DOHH2 (cell line): ENCODE results near the gene ZBTB16.

Experiments used
- H3F3A ChIP-seq: fragments of 200-600 bp; sonication (generic), shearing (Covaris generic); 2 replicates; pipeline ENCODE4 v1.6.0; 2016; ENCODE audit warnings: antibody characterized with exemption, mild to moderate bottlenecking; ENCODE audit not compliant: control insufficient read depth, insufficient read depth
- H3K27ac ChIP-seq: fragments of 200-600 bp; sonication (generic); 2 replicates; pipeline ENCODE4 v1.5.1; 2014; ENCODE audit warnings: low read depth, mild to moderate bottlenecking, low read length, moderate library complexity
- H3K27me3 ChIP-seq: fragments of 200-600 bp; sonication (generic); 2 replicates; pipeline ENCODE4 v1.6.1; 2014; ENCODE audit warnings: mild to moderate bottlenecking, low read length, mixed read lengths; ENCODE audit not compliant: control insufficient read depth
- H3K36me3 ChIP-seq: fragments of 200-600 bp; sonication (generic); 2 replicates; pipeline ENCODE4 v1.6.1; 2014; ENCODE audit warnings: mild to moderate bottlenecking, low read length, moderate library complexity, mixed read lengths; ENCODE audit not compliant: control insufficient read depth
- H3K4me1 ChIP-seq: fragments of 200-600 bp; sonication (generic); 2 replicates; pipeline ENCODE4 v1.6.1; 2014; ENCODE audit warnings: mild to moderate bottlenecking, low read length, mixed read lengths; ENCODE audit not compliant: control insufficient read depth
- H3K4me2 ChIP-seq: fragments of 200-600 bp; sonication (generic); 2 replicates; pipeline ENCODE4 v1.6.0; 2014; ENCODE audit warnings: mild to moderate bottlenecking, low read length, moderate library complexity
- H3K4me3 ChIP-seq: fragments of 200-600 bp; sonication (generic); 2 replicates; pipeline ENCODE4 v1.5.1; 2014; ENCODE audit warnings: mild to moderate bottlenecking, low read length, mixed read lengths
- H3K79me2 ChIP-seq: fragments of 200-600 bp; sonication (generic); 2 replicates; pipeline ENCODE4 v1.6.1; 2014; ENCODE audit warnings: mild to moderate bottlenecking, low read length, mixed read lengths; ENCODE audit not compliant: control insufficient read depth
- H3K9me2 ChIP-seq: fragments of 200-600 bp; sonication (generic); replicated peaks from 2 replicates; pipeline ENCODE4 v1.6.1; 2014; ENCODE audit warnings: mild to moderate bottlenecking, low read length, mixed read lengths; ENCODE audit not compliant: control insufficient read depth
- H3K9me3 ChIP-seq: fragments of 200-600 bp; sonication (generic); 2 replicates; pipeline ENCODE4 v1.6.1; 2014; ENCODE audit warnings: antibody characterized with exemption, low read length, mixed read lengths; ENCODE audit not compliant: control insufficient read depth, insufficient read depth
- H4K20me1 ChIP-seq: fragments of 200-600 bp; sonication (generic); 2 replicates; pipeline ENCODE4 v1.6.0; 2014; ENCODE audit warnings: low read depth, mild to moderate bottlenecking, antibody characterized with exemption, low read length, moderate library complexity; ENCODE audit not compliant: control insufficient read depth, insufficient read depth
- CTCF ChIP-seq: fragments of 200-600 bp; sonication (generic); IDR thresholded peaks from one replicate; pipeline ENCODE4 v1.5.1; 2014; ENCODE audit warnings: antibody characterized with exemption, mild to moderate bottlenecking, low read depth, low read length; ENCODE audit not compliant: poor library complexity, severe bottlenecking
- EZH2phosphoT487 ChIP-seq: fragments of 200-600 bp; sonication (generic); IDR thresholded peaks from 2 replicates; pipeline ENCODE4 v1.6.1; 2017; ENCODE audit warnings: borderline replicate concordance, mild to moderate bottlenecking, antibody characterized with exemption, low read length, moderate library complexity, mixed read lengths

Gene ZBTB16

GRCh38 chr11:114064216-114064615, 4.7 kb downstream of the ZBTB16 start:
- Histone ChIP-seq H3K36me3 (no peaks in the 10 kb centered on the region), H3K9me3 (no peaks in the 10 kb centered on the region), H4K20me1 (no peaks in the 10 kb centered on the region), H3K9me2 (no peaks in the 10 kb centered on the region), H3K4me3 (no peak overlapping the region), H3K27ac (no peak overlapping the region), H3K27me3 (peaks cover 27% of the 10 kb centered on the region), H3F3A (no peaks in the 10 kb centered on the region), H3K4me1 (no peaks in the 10 kb centered on the region), H3K79me2 (no peaks in the 10 kb centered on the region), H3K4me2 (no peak overlapping the region)
- TF ChIP-seq EZH2phosphoT487 = no peak
- TF ChIP-seq CTCF = no peak

GRCh38 chr11:114065094-114065493, 5.6 kb downstream of the ZBTB16 start:
- H3K4me2 ChIP-seq = no peak overlapping the region
- no peaks in the 10 kb centered on the region for H3K4me1 ChIP-seq
- H3K27me3 ChIP-seq = peaks cover 21% of the 10 kb centered on the region
- H3K79me2 ChIP-seq = no peaks in the 10 kb centered on the region
- H3K27ac ChIP-seq = no peak overlapping the region
- TF ChIP-seq EZH2phosphoT487 (no peak), CTCF (no peak)
- no peaks in the 10 kb centered on the region for H4K20me1 ChIP-seq
- H3K36me3 ChIP-seq = no peaks in the 10 kb centered on the region
- no peaks in the 10 kb centered on the region for H3F3A ChIP-seq
- no peaks in the 10 kb centered on the region for H3K9me2 ChIP-seq
- no peaks in the 10 kb centered on the region for H3K9me3 ChIP-seq
- no peak overlapping the region for H3K4me3 ChIP-seq

GRCh38 chr11:114066046-114066648, 6.6 kb downstream of the ZBTB16 start:
- Histone ChIP-seq H3K4me1 (no peaks in the 10 kb centered on the region), H3K79me2 (no peaks in the 10 kb centered on the region), H3K36me3 (no peaks in the 10 kb centered on the region), H3K4me3 (no peak overlapping the region), H3K27ac (no peak overlapping the region), H3K27me3 (peaks cover 11% of the 10 kb centered on the region), H3K9me2 (no peaks in the 10 kb centered on the region), H3F3A (no peaks in the 10 kb centered on the region), H4K20me1 (no peaks in the 10 kb centered on the region), H3K9me3 (no peaks in the 10 kb centered on the region), H3K4me2 (no peak overlapping the region)
- TF ChIP-seq EZH2phosphoT487 (no peak), CTCF (no peak)
